H1 (cell line): ENCODE measurements around the gene SLC6A18. TPM values are rescaled to one million over a fixed set of nuclear protein-coding genes. Genes with fewer than 3 reads are reported as not detected.
A peak's percentile ranks its signal among the peaks of the same experiment; 100 is the strongest.

Source experiments
- CTCF ChIA-PET: fragments of 300-600 bp; sonication (Branson Sonifier 250); formaldehyde crosslinking; loops from one replicate; lab custom pipeline; 2021; ENCODE audit not compliant: partially characterized antibody; lab: Charles Lee
- POLR2A ChIA-PET: fragments of 300-600 bp; sonication (Branson Sonifier 250); formaldehyde crosslinking; loops from one replicate; lab custom pipeline; 2021; ENCODE audit warnings: inconsistent platforms; ENCODE audit not compliant: partially characterized antibody; lab: Charles Lee
- DNase-seq, 2 experiments: peaks; one replicate each; pipeline versions ENCODE4 v3.0.0 to v3.0.0-alpha.2; 2010 to 2022; ENCODE audit warnings: low spot score in 2 of 2, low read depth in 1 of 2, mixed read lengths in 1 of 2
- FAIRE-seq: peaks from 2 replicates; lab custom pipeline; 2011; peaks lifted over from hg19 to GRCh38; lab: Jason Lieb, UNC
- H2AFZ ChIP-seq: 2 replicates; pipeline ENCODE4 v1.8.1; 2012; ENCODE audit warnings: low read length, inconsistent platforms
- H2AK5ac ChIP-seq: 2 replicates; pipeline ENCODE4 v1.6.1; 2013; ENCODE audit warnings: low read depth, low read length
- H2BK120ac ChIP-seq: replicated peaks from 2 replicates; pipeline ENCODE3; 2013; ENCODE audit warnings: low read depth, low read length, inconsistent platforms
- H2BK12ac ChIP-seq: 2 replicates; pipeline ENCODE4 v1.6.1; 2013; ENCODE audit warnings: low read depth, low read length
- H2BK15ac ChIP-seq: 2 replicates; pipeline ENCODE4 v1.6.1; 2013; ENCODE audit warnings: low read length
- H2BK20ac ChIP-seq: 2 replicates; pipeline ENCODE4 v1.6.1; 2013; ENCODE audit warnings: low read length
- H2BK5ac ChIP-seq: 2 replicates; pipeline ENCODE4 v1.6.1; 2013; ENCODE audit warnings: low read depth, low read length
- H3K14ac ChIP-seq: 2 replicates; pipeline ENCODE4 v1.6.1; 2013; ENCODE audit warnings: inconsistent platforms; ENCODE audit not compliant: insufficient read length
- H3K18ac ChIP-seq: 2 replicates; pipeline ENCODE4 v1.6.1; 2013; ENCODE audit warnings: low read length; ENCODE audit errors: extremely low read depth
- H3K23ac ChIP-seq: 2 replicates; pipeline ENCODE4 v1.6.1; 2013; ENCODE audit warnings: inconsistent platforms; ENCODE audit not compliant: insufficient read length
- H3K23me2 ChIP-seq: 2 replicates; pipeline ENCODE4 v1.6.1; 2013; ENCODE audit warnings: low read depth, low read length
- H3K27ac ChIP-seq: 2 replicates; pipeline ENCODE4 v1.6.1; 2011; ENCODE audit warnings: low read depth, low read length, inconsistent platforms
- H3K27me3 ChIP-seq, 4 experiments: replicated peaks in 1 of 4; 1 replicate in 1 of 4; 2 replicates in 3 of 4; pipeline versions ENCODE4 v1.6.1 to v1.8.1; 2011 to 2013; ENCODE audit warnings: low read length in 3 of 4, mild to moderate bottlenecking in 3 of 4, inconsistent platforms in 2 of 4, mixed read lengths in 2 of 4, moderate library complexity in 1 of 4; ENCODE audit not compliant: control insufficient read depth in 3 of 4, insufficient read depth in 3 of 4; ENCODE audit errors: extremely low read depth in 1 of 4
- H3K36me3 ChIP-seq, 4 experiments: 2 replicates each; pipeline versions ENCODE4 v1.6.1 to v1.8.1; 2011 to 2013; ENCODE audit warnings: mild to moderate bottlenecking in 4 of 4, low read length in 3 of 4, moderate library complexity in 2 of 4, control low read depth in 1 of 4, inconsistent platforms in 1 of 4; ENCODE audit not compliant: insufficient read depth in 4 of 4, control insufficient read depth in 2 of 4
- H3K4ac ChIP-seq: replicated peaks from 2 replicates; pipeline ENCODE3; 2013; ENCODE audit warnings: low read length, low read depth, mixed read lengths, inconsistent platforms; ENCODE audit not compliant: insufficient read length
- H3K4me1 ChIP-seq, 4 experiments: replicated peaks in 1 of 4; 1 replicate in 1 of 4; 2 replicates in 3 of 4; pipeline versions ENCODE4 v1.6.1 to v1.8.1; 2011 to 2013; ENCODE audit warnings: low read length in 3 of 4, inconsistent platforms in 2 of 4, mixed read lengths in 1 of 4; ENCODE audit not compliant: insufficient read depth in 4 of 4, control insufficient read depth in 3 of 4
- H3K4me2 ChIP-seq, 2 experiments: 2 replicates each; pipeline versions ENCODE4 v1.6.1 to v1.8.1; 2011 to 2013; ENCODE audit warnings: low read depth in 2 of 2, low read length in 2 of 2, control low read depth in 1 of 2, inconsistent platforms in 1 of 2, mild to moderate bottlenecking in 1 of 2; ENCODE audit not compliant: insufficient read depth in 1 of 2
- H3K4me3 ChIP-seq, 4 experiments: fragments of 200-600, 300-600 bp in 1 of 4; sonication (generic), shearing (Covaris generic), sonication (Bioruptor Twin) in 1 of 4; 2 replicates each; pipeline versions ENCODE4 v1.5.1 to v1.8.1; 2011 to 2016; ENCODE audit warnings: low read length in 4 of 4, low read depth in 3 of 4, control low read depth in 2 of 4, inconsistent platforms in 2 of 4, mild to moderate bottlenecking in 2 of 4, mixed read lengths in 1 of 4, moderate library complexity in 1 of 4; ENCODE audit not compliant: insufficient read depth in 2 of 4; ENCODE audit errors: extremely low read depth in 1 of 4
- H3K56ac ChIP-seq: replicated peaks from 2 replicates; pipeline ENCODE3; 2013; ENCODE audit warnings: low read depth, mild to moderate bottlenecking, mixed read lengths, low read length, inconsistent platforms; ENCODE audit not compliant: insufficient read length
- H3K79me1 ChIP-seq: 2 replicates; pipeline ENCODE4 v1.6.1; 2013; ENCODE audit warnings: low read depth, low read length, control low read depth
- H3K79me2 ChIP-seq, 2 experiments: 2 replicates each; pipeline versions ENCODE4 v1.6.1 to v1.8.1; 2012 to 2013; ENCODE audit warnings: low read length in 2 of 2, mild to moderate bottlenecking in 2 of 2, inconsistent platforms in 1 of 2; ENCODE audit not compliant: insufficient read depth in 2 of 2, control insufficient read depth in 1 of 2
- H3K9ac ChIP-seq, 4 experiments: replicated peaks in 1 of 4; 1 replicate in 1 of 4; 2 replicates in 3 of 4; pipeline versions ENCODE4 v1.6.1 to v1.8.1; 2011 to 2013; ENCODE audit warnings: low read depth in 3 of 4, low read length in 3 of 4, control low read depth in 2 of 4, mild to moderate bottlenecking in 2 of 4, moderate library complexity in 2 of 4, inconsistent platforms in 1 of 4; ENCODE audit errors: extremely low read depth in 1 of 4
- H3K9me3 ChIP-seq, 2 experiments: 2 replicates each; pipeline versions ENCODE4 v1.6.1 to v1.8.1; 2012 to 2013; ENCODE audit warnings: mild to moderate bottlenecking in 2 of 2, moderate library complexity in 2 of 2, control low read depth in 1 of 2, inconsistent platforms in 1 of 2, low read depth in 1 of 2, low read length in 1 of 2, mixed read lengths in 1 of 2; ENCODE audit not compliant: insufficient read depth in 2 of 2
- H4K20me1 ChIP-seq, 2 experiments: replicated peaks in 1 of 2; 2 replicates each; pipeline versions ENCODE3 to v1.8.1; 2011 to 2013; ENCODE audit warnings: inconsistent platforms in 2 of 2, low read length in 2 of 2, mild to moderate bottlenecking in 1 of 2; ENCODE audit not compliant: insufficient read depth in 2 of 2, control insufficient read depth in 1 of 2
- H4K5ac ChIP-seq: 2 replicates; pipeline ENCODE4 v1.6.1; 2013; ENCODE audit warnings: low read length, low read depth, mixed read lengths, inconsistent platforms; ENCODE audit not compliant: insufficient read length
- H4K8ac ChIP-seq: 2 replicates; pipeline ENCODE4 v1.8.0; 2013; ENCODE audit warnings: mild to moderate bottlenecking, moderate library complexity, low read length, inconsistent platforms; ENCODE audit not compliant: insufficient read depth; ENCODE audit errors: extremely low read depth
- H4K91ac ChIP-seq: replicated peaks from 2 replicates; pipeline ENCODE3; 2013; ENCODE audit warnings: low read length, mixed read lengths, inconsistent platforms; ENCODE audit not compliant: insufficient read length
- BACH1 ChIP-seq: IDR thresholded peaks from 2 replicates; pipeline ENCODE4 v1.6.1; 2012; ENCODE audit warnings: low read length, improper control_type of control experiment
- CTBP2 ChIP-seq: IDR thresholded peaks from 2 replicates; pipeline ENCODE4 v1.7.0; 2011; ENCODE audit warnings: borderline replicate concordance, mild to moderate bottlenecking, moderate library complexity, mixed read lengths, low read length; ENCODE audit not compliant: insufficient read depth, insufficient read length
- HDAC6 ChIP-seq: IDR thresholded peaks from one replicate; pipeline ENCODE4 v1.7.1; 2012; ENCODE audit warnings: low read depth, mild to moderate bottlenecking, inconsistent platforms, low read length, moderate library complexity
- KDM1A ChIP-seq: fragments of 200-600, 300-600 bp; sonication (generic); IDR thresholded peaks from 2 replicates; pipeline ENCODE4 v1.7.1; 2016; ENCODE audit warnings: mild to moderate bottlenecking, low read length, borderline replicate concordance
- KDM4A ChIP-seq: IDR thresholded peaks from one replicate; pipeline ENCODE4 v1.7.1; 2012; ENCODE audit warnings: low read depth, mild to moderate bottlenecking, moderate library complexity, low read length, inconsistent platforms; ENCODE audit not compliant: severe bottlenecking
- SAP30 ChIP-seq: fragments of 300-600 bp; sonication (generic); IDR thresholded peaks from 2 replicates; pipeline ENCODE4 v1.7.1; 2012; ENCODE audit warnings: low read length, moderate library complexity, mild to moderate bottlenecking, inconsistent platforms; ENCODE audit not compliant: insufficient read depth, insufficient replicate concordance
- TAF1 ChIP-seq: IDR thresholded peaks from 2 replicates; pipeline ENCODE4 v1.6.1; 2011; ENCODE audit warnings: mild to moderate bottlenecking, low read depth, low read length
- WGBS, 2 experiments: shearing (Covaris generic) in 1 of 2; methylation state at CpG; one replicate each; pipeline versions ENCODE4 v1.1.6 to v1.1.7; 2013 to 2015; ENCODE audit warnings: low lambda C conversion rate in 2 of 2, mixed read lengths in 2 of 2, inconsistent platforms in 1 of 2, low coverage in 1 of 2, missing lambda C conversion rate in 1 of 2; ENCODE audit not compliant: insufficient replicate concordance in 2 of 2, insufficient coverage in 1 of 2, insufficient read length in 1 of 2; ENCODE audit errors: extremely low coverage in 1 of 2, missing lambda C conversion rate in 1 of 2; 5-methylcytosine and 5-hydroxymethylcytosine counted together
- polyA plus RNA-seq, 7 experiments: library from polyadenylated mRNA; depleted of rRNA in 3 of 7; stranded (reverse) in 5 of 7; unstranded in 2 of 7; fragments of >200 nt in 5 of 7; fragments of 200-250 nt in 2 of 7; gene quantifications; 1 replicate in 5 of 7; 2 replicates in 1 of 7; 4 replicates in 1 of 7; pipeline versions ENCODE4 v1.2.1 to v1.2.3, GENCODE V29; 2011 to 2013; ENCODE audit warnings: missing spikeins in 2 of 7, mixed read lengths in 2 of 7
- total RNA-seq: library from RNA; stranded (reverse); fragmentation: NEBNext Ultra II Directional; extraction: Animal tissue kit (Norgen Biotek cat#: 25700); gene quantifications from 2 replicates; pipeline ENCODE4 v1.2.1, GENCODE V29; 2021

Gene SLC6A18
- total and polyA plus RNA-seq, 2 of the 8 experiments (the other 6 are each of a cell fraction or from before 2014, with no cell fraction given): not detected

GRCh38 chr5:1193591-1193985, 31.6 kb upstream of the SLC6A18 start:
- Histone ChIP-seq H3K9ac (no peak overlapping the region), H3K14ac (no peak overlapping the region), H3K23me2 (peaks cover 2% of the 10 kb centered on the region; the same call in 1 of the 2 replicates), H3K18ac (no peak overlapping the region), H2AFZ (no peak overlapping the region), H2BK120ac (no peak overlapping the region), H3K56ac (no peak overlapping the region), H4K91ac (no peak overlapping the region), H2BK12ac (no peak overlapping the region), H4K20me1 (no peaks in the 10 kb centered on the region), H3K79me2 (no peaks in the 10 kb centered on the region), H3K27me3 (no peaks in the 10 kb centered on the region), H3K23ac (no peak overlapping the region), H3K27ac (no peak overlapping the region), H3K9me3 (no peaks in the 10 kb centered on the region), H2AK5ac (no peak overlapping the region), H3K4me2 (no peak overlapping the region), H2BK5ac (no peak overlapping the region), H2BK20ac (no peak overlapping the region), H3K4ac (no peak overlapping the region), H4K5ac (no peak overlapping the region), H2BK15ac (no peak overlapping the region), H3K36me3 (no peaks in the 10 kb centered on the region), H3K4me3 (no peak overlapping the region), H4K8ac (peak overlapping the region; percentile 51; the same call in 1 of the 2 replicates), H3K4me1 (no peaks in the 10 kb centered on the region), H3K79me1 (no peaks in the 10 kb centered on the region)
- POLR2A ChIA-PET: no interaction called here
- WGBS, 2 experiments: 89% methylated on average over 28 of the region's 28 CpGs; no CpG with 5 or more reads in 1 of the 2 experiments
- FAIRE-seq: no peak
- DNase-seq: no peak
- TF ChIP-seq KDM1A (no peak), HDAC6 (no peak), TAF1 (no peak), KDM4A (no peak), BACH1 (no peak), SAP30 (no peak), CTBP2 (no peak)
- CTCF ChIA-PET: interaction anchor here (2.4 kb wide), 1 partner anchor 10 kb away, joined by 6 read pairs; no protein-coding TSS in a partner anchor
